ENCODE results near the gene CERS3.
"Not testable (repeated sequence)": the region's sequence is repeated elsewhere in the genome, so short reads cannot be mapped to it uniquely, and the experiment has no call there.

CERS3 gene

DNA sequence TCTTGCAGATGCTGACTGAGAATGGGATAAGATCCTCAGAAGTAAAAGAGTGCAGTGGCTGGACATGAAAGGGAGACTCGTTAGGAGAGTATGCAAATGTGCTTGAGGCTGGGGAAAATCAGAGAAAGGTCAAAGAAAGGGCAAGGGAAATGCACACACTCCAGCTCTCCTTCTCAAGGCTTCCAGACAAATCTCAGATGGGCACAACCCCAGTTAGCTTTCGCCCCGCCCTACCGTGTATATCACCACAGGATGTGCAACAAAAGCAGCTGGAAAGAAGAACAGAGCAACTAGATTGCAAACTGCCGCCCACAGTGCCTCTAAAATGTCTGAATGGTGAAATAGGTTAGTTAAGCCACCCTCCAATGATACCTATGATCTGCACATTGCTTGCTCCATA is 63.9 kb downstream of the CERS3 start:
- no peak for DNase-seq (ENCODE audit: low read depth)

DNA sequence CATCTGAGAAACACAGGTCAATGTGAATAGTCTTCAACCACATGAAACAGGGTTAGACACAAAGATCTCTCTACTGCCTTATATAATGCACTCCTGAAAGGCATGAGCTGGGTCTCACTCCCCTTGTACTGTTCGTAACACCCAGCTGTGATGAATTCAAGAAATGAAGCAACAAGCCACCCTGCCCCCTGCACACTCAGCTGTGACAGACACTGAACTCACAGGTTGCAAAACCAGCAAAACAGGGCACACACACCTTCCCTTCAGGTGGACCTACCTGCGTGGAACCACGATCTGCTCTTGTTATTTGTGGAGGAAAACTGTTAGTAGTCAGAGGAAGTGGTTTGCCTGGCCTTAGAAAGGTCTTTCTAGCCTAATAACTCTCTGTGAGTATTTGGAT is 64.5 kb downstream of the CERS3 start:
- no peak for DNase-seq (ENCODE audit: low read depth)

DNA sequence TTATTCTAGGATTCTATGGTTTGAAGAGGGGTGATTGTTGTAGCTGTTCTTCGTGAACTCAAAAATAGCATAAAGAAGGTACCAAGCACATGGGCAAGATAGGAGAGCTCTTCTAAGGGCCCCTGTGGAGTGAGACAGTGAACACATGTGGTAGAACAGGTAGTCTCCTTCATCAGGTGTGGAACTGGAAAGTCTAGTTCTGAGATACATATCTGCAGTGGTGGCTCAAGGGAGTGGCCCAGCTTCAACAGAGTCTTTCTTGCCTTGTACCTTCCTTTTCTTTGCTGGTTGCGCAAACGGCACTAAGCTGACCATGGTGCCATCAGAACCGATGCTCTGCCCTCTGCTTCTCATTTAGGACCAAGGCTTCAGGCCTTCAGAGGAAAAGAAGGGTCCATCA is 65.2 kb downstream of the CERS3 start:
- DNase-seq (ENCODE audit: low read depth), result no peak

DNA sequence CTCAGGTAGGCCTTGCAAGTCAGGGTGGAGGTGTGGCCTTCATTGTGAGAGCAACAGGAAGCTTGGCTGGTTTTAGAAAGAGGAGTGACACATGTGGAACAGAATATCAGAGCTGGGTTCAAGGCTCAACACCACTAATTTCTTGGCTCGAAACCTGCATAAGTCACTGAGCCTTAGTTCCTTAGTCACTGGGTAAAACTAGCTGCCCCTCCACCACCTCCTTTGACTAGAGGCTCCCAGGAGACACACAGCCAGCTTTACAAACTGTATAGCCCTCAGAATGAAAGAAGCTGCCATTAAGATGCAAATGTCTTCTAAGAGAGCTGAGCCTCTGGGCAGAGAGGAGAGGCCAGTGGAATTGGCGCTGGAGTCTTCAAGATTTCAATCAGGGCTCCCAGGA is 67.7 kb downstream of the CERS3 start:
- no peak for DNase-seq (ENCODE audit: low read depth)

DNA sequence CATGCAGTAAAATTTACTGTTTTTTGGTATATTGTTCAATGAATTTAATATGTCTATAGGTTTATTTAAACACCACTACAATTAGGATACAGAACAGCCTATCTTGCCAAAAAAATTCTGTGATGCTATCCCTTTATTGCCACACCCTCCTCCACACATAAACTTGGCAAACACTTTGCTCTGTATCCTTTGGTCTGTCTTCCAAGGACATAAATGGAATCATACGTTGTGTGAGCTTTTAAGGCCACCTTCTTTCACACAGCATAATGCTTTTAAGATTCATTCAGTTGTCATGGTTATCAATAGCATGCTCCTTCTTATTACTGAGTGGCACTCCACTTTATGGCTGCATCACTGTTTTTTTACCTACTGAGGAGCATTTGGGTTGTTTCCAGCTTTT is 71.5 kb downstream of the CERS3 start:
- no peak for DNase-seq (ENCODE audit: low read depth)

DNA sequence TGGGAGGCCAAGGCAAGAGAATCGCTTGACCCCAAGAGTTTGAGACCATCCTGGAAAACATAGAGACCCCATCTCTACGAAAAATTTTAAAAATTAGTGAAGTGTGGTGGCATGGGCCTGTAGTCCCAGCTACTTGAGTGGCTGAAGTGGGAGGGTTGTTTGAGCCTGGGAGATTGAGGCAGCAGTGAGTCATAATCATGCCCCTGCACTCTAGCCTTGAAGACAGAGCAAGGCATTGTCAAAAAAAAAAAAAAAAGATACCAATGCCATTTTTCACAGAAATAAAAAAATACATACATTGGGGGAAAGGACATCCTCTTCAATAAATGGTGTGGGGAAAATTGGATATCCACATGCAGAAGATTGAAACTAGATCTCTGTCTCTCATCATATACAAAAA is 74.6 kb downstream of the CERS3 start:
- no peak for DNase-seq (ENCODE audit: low read depth)

DNA sequence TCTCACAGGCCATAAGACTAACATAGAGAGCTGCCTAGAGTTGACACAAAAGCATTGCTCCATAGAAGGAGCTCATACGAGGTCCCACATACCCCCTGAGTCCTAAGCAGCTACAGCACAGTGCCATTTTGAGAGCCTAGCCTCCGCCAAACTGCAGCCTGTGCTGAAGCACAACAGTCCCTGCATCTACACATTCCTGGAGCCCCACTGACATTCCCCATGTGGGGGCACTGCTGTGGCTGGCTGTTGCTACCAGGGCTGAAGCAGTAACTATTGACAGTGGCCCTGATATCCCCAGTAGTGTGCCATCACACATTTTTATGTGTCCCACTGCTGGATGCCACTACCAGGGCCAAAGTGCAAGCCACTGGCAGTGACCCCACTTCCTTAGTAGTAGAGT is 80.3 kb downstream of the CERS3 start:
- no peak for DNase-seq (ENCODE audit: low read depth)

DNA sequence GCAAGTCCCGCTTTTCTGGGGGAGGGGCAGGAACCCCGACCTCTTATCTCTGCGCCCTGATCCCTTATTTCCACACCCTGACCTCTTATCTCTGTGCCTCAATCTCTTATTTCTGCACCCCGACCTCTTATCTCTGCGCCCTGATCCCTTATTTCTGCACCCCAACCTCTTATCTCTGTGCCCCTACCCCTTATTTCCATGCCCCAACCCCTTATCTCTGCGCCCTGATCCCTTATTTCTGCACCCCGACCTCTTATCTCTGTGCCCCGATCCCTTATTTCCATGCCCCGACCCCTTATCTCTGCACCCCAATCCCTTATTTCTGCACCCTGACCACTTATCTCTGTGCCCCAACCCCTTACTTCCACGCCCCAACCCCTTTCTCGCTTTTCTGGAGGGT is 87.7 kb downstream of the CERS3 start:
- DNase-seq (ENCODE audit: low read depth), result not testable (repeated sequence)

DNA sequence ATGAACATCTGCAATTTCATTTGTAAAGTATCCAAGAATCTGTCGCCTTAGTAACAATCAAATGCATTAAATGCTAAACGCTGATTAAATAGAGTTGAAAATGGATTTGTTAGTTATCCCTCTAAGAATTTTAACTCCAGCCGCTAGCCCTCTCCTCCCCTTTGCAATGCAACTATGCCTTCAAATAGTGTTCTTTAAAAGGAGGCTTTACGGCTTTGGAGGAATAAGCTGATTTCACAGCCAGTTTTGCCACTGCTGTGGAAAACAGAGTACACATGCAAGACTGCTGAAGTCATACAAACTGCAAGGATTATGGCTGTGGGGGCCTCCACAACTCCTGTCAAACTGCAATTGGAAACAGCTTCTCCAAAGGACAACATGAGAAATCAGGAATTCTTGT is 89.2 kb downstream of the CERS3 start:
- DNase-seq (ENCODE audit: low read depth), result no peak

DNA sequence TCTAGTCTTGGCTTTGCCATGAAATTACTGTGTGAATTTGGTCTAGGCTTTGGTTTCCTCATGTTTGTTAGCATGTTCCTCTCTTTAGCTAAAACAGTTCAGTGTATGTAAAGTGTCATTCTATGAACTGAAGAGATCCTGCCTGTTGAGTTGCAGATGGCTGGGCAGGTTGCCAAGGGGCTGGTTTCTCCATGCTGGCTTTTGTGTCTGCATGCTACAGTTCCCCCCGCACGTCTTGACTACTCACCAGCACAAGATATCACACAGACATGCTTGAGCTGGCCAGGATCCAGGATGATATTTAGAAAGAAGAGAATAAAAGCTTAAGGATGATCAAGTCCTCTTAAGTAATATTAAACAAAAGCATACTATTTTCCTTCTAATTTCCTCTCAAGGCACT is 90.2 kb downstream of the CERS3 start:
- no peak for DNase-seq (ENCODE audit: low read depth)

DNA sequence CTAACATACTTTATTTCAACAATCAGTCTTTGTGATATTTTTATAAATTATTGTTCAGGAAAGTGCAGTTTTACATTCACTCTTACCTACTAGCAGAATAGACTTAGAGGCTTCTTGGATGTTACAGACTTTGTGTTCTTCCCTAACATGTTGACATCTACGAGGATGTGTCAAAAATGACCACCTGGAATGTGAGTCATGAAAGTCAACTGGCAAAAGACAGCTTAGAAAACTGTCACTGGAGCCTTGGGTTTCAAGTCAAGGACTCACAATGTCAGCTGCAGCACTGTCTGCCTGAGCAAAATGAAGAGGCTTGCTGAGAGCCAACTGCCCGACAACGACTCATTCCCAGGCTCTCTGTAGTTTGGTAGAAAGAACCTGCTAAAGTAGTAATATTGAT is 91.5 kb downstream of the CERS3 start:
- DNase-seq (ENCODE audit: low read depth), result no peak

DNA sequence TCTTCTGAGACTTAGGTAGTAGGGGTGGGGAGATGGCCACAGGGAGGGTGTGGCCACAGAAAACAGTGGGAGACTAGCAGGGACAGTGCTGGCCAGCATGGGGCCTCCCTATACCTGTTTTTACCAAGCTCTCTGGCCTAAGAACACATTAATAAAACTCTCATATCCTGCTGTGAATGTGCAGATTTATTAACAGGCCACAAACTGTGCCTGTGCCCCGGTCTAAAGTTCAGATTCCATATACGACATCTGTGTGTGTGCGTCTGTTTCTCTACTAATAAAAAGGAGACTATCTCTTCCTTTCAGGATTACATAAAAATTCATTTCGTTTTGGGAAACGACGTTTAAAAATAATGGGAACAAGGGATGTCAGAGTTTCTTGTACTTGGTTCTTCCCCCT is 94.2 kb downstream of the CERS3 start:
- no peak for DNase-seq (ENCODE audit: low read depth)

DNA sequence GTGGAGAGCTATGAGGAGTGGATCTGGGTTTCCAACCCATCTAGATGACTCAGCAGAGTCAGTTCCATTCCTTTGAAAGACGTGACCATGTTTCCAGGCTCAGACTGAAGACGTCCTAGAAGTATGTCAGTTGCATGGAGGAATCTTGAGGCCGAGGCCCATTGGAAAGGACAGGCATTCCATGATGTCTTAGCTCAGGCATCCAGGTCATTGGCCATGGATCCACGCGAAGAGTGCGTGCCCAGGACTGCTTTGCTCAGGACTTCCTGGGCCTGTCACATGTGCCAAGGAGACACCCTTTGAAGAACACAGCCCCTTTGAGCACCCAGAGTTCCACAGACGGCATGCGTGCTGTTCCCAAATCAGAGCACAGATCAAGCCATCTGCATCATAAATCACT is 94.7 kb downstream of the CERS3 start:
- no peak for DNase-seq (ENCODE audit: low read depth)

DNA sequence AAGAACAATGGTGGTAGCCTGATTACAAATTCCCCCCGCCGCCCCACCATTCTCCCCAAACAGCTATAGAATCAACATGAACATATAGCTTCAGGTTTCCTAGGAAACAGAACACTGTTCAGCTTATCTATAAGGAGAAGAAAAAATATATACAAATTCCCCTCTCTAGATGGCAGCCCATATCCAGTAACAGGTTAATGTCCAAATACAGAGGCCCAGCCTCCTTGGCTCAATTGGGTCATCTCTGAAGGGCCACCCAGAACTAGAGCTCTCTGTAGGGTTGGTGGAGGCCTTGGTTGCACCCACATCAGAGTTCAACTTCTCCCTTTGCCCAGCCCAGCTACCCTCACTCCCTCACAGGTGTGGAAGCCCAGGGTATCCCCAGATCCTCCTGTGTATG is 95.4 kb downstream of the CERS3 start:
- no peak for DNase-seq (ENCODE audit: low read depth)

DNA sequence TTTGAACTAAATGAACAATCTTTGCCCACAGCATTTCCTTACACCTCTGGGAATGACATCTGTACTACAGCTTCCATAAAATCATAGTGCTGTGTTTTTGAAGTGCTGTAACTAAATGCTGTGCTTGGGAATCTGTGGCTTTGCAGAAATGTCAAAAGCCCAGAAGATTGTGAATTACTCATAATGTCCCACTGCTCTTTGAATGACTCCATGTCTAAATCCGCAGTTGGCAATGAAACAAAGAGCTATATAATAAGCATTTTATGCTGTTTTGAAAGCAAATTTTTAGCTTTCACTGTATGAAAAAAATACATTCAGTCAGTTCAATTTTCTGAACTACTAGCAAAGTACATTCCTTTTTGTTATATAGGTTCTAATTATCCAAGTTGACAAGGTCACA is 98.3 kb downstream of the CERS3 start:
- DNase-seq (ENCODE audit: low read depth), result no peak

DNA sequence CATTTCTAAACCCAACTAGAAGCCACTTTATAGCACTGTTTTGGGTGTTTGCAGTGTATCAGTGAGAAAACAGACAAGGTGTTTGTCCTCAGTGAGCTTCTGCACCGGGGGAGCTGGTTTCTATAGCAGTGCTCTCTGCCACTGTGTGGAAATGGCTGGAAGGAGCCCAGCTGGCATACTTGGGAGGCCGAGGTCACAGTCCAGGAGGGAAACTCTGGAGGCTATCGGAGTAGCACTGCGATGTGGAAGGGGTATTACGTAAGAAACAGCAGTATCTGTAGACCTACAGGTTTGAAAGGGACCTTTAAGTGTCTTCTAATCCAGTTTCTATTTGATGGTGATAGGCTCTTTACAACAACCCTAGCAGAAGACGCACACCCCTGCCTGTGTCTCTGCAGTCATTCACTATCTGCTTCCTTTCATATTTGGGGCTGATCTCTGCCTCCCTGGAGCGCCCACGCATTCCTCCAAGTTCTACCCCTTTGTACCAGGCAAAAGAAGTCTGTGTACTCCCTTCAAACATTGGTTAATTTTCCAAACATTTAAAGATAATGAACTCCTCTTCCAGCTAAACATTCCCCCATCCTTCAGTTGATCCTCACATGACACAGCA is 99.5 kb downstream of the CERS3 start:
- no peak for DNase-seq (ENCODE audit: low read depth)

DNA sequence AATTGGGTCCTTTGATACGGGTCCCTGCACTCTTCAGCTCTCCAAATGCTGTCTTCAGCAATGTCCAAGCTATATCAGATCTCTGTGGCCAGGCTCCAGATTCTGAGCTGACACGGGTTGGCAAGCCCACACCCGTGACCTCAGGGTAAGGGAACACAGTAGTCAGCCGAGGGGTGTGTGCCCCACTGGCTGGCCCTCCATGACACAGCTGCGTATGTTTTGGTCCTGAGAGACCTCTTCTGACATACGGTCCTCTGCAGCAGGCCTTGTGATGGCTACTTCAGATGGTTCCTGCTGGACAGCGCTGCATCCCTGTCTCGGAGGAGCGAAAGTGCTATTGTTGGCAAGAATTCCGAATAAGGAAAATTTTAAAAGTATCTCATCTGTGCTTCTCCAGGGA is 101.8 kb downstream of the CERS3 start:
- DNase-seq (ENCODE audit: low read depth), result no peak

DNA sequence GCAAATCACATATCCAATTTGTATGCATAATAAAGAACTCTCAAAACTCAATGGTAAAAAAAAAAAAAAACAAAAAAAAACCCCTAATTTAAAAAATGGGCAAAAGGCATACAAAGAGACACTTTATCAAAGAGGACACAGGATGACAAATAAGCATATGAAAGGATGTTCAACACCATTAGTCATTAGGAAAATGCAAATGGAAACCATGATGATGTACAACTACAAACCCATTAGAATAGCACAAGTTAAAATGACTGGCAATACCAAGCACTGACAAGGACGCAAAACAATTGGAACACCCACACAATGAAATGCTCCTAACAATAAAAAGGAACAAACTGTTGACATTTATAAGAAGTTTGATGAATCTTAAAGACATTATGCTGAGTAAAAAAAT is 123.6 kb downstream of the CERS3 start:
- no peak for DNase-seq (ENCODE audit: low read depth)

DNA sequence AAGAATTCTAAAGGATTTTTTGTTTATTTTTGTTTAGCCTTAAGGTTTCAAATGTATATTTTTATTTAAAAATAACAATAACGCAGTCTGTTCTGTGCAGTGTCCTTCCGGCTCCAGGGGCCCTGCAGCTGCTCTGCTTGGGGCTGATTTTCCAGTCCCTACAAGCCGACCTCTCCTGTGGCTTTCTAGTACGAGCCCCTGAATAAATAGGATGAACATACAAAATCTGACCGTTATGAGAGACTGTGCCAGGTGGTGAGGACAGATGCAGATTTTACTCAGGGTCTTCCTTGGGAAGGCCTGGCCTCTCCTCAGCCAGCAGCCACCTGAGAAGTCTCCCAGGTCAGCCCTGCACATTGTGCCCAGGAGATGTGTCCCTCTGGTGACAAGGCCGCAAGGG is 127.8 kb downstream of the CERS3 start:
- no peak for DNase-seq (ENCODE audit: low read depth)

DNA sequence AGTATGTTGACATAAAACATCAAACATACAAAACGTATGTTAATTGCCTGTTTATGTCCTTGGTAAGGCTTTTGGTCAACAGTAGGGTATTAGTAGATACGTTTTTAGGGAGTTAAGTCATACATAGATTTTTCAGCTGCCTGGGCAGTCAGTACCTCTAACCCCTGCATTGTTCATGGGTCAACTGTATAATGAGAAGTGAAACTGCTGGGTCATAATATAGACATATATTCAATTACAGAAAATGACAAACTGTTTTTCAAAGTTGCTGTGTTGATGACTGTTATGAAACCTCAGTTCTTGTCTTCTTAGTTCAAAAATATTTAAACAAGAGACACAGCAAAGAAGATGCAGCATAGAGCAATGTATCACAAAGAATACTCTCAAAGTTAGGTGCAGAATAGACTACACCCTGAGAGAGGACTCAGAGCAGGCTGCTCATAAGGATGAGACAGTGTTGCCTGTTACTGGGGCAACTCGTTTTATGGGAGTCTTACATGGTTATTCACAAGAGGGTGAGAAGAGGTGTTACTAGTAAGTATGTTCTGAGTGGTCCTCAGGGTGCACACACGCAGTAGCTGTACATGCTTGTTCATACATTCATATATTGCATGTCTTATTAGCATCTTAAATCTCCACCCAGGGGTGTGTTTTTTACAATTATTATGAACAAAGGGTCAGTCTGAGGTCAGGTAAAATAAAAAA is 133.9 kb downstream of the CERS3 start:
- no peak for DNase-seq (ENCODE audit: low read depth)

DNA sequence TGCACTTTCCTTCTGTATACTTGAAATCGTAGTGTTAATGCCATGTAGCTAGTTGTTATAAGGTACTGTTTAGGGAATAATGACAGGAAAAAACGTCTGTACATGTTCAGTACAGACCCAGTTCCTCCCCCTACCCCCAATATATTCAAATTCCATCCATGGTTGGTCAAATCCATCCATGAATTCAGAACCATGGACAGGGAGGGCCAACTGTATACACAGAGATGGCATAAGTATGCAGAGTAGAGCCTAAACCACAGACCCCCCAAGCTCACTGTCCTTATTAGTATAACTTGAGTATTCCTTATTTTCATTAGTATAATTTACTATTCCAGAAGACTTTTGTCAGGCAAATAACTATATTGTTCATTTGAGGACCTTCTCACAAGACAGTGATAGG is 135.7 kb downstream of the CERS3 start:
- DNase-seq (ENCODE audit: low read depth), result no peak

DNA sequence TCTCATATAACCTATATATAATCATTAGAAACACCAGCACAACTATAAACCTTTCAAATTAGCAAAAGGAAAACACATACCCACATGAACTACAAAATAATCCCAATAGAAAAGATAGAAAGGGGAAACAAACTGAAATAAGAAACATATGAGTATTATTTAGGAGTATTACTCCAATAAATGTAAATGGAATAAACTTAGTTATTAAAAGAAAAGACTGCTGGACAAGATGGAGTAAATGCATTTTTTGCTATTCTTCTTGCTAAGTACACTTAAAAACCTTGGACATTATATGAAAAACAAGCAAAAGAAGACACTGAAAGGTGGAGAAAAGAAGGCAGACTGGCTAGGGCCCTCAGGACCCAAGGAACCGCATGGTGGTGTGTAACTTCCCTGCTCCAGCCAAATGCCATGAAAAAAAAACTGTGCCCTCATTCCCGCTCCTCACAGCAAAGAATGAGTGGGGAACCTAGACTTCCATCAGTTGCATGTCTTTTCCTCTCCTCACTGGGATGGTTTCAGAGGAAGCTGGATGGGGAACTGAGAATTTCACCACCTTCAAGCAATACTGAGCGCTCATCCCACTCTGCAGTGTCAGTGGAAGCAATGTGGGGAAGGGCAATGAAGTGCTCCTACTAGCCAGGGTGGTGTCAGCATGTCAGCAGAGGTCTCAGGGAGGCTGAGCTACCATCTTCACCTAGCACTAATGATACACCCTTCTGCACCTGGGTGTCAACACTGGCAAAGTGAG is 143.3 kb downstream of the CERS3 start:
- no peak for DNase-seq (ENCODE audit: low read depth)

DNA sequence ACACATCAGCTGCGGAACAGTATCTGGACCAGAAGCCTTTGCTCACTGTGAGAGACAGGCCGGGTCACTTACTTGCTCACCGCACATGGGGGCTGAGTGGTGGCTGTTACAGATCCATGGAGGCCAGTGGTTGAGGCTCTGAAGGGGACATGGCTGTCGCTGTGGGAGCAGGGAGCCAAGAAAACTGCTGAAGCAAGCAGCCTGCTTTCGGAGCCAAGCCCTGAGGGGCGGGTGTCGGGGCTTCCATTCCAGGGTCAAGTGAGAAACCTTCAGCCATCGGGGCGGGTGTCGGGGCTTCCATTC is 144.7 kb downstream of the CERS3 start:
- DNase-seq (ENCODE audit: low read depth), result no peak

Data from activated gamma-delta T cell treated with anti-CD3 and anti-CD28 coated beads, Interleukin-2, amount 50 U/mL, for 16 hours (primary cell).